ENCODE measurements around the gene TNS1. TPM values are rescaled to one million over a fixed set of nuclear protein-coding genes. Genes with fewer than 3 reads are reported as not detected.

TNS1 gene
- total and polyA plus RNA-seq, 9 of the 15 experiments (the other 6 are each of a cell fraction or from before 2014, with no cell fraction given) = 0.13 to 2.7 (median 0.77) TPM

DNA sequence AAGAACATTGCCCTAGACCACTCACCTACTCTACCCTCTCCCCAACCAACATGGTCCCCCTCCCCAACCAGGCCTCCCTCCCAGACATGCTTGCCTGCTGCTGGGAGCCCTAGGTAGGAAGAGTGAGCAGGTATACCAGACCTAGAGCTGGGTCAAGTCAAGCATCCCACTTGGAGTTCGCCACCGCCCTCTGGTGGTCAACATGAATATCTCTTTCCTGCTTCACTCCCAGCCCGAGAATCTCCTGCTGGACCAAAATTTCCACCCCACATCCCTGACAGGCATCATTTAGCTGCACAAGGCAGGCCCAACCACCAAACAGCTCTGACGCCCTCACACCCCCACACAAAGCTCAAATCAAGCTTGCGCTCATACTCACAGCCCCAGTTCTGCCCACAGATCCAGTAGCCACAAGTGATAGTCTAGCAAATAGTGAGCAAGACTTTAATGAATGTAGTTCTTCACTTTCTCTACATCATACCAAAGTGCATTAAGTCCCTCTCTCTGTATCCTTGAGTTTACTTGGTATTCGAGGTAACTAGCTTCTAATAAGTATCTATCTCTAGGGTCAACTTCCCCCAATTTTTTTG, 116.0 kb downstream of the TNS1 start:
- FAIRE-seq = peak; percentile 89
- POLR2A ChIA-PET = interaction anchor here (0.6 kb wide), 2 partner anchors 68 to 113 kb away, joined by 3 read pairs; no protein-coding TSS in a partner anchor
- ATAC-seq = peak; percentile 90
- CTCF ChIA-PET (ENCODE audit: low intra/inter-chr PET ratio) = interaction anchor here (1.2 to 1.9 kb wide), 4 partner anchors 86 to 101 kb away, joined by 3 to 13 read pairs (median 5); no protein-coding TSS in a partner anchor
- Histone ChIP-seq H3K4me2 (ENCODE audit: insufficient read depth, low read length) (no peak overlapping the region), H3K9me3 (replicated peaks; ENCODE audit: control insufficient read depth, insufficient read depth, low read depth, low read length) (no peaks in the 10 kb centered on the region), H3K27ac (ENCODE audit: extremely low read depth, low read depth, low read length) (no peak overlapping the region), H3K9ac (ENCODE audit: insufficient read depth in 1 of 2, low read depth in 2 of 2, low read length in 2 of 2) (no peak overlapping the region), H3K9me1 (ENCODE audit: control insufficient read depth, insufficient read depth, low read length) (no peaks in the 10 kb centered on the region), H2AFZ (ENCODE audit: low read depth, low read length) (no peak overlapping the region), H3K79me2 (ENCODE audit: control insufficient read depth, insufficient read depth, low read length) (no peaks in the 10 kb centered on the region), H3K4me3 (no peak overlapping the region), H4K20me1 (replicated peaks; ENCODE audit: control insufficient read depth, insufficient read depth, low read length) (no peaks in the 10 kb centered on the region), H3K27me3 (ENCODE audit: control insufficient read depth in 2 of 2, insufficient read depth in 2 of 2, low read length in 2 of 2) (no peaks in the 10 kb centered on the region; a peak in 2 of 5 replicates), H3K4me1 (replicated peaks in 1 of 2; ENCODE audit: control insufficient read depth in 2 of 2, insufficient read depth in 2 of 2, low read length in 2 of 2) (peaks cover 3 to 6% of the 10 kb centered on the region in 2 experiments; a peak in 3 of 5 replicates), H3K36me3 (ENCODE audit: control insufficient read depth, insufficient read depth, low read length) (no peaks in the 10 kb centered on the region)
- in situ Hi-C loops (cut with MboI) (loop anchor here (5.0 kb wide), 1 partner anchor 95 kb away; no protein-coding TSS in a partner anchor), intact Hi-C loops (cut with micrococcal nuclease) (loop anchor here (1.0 to 5.0 kb wide), 2 partner anchors 98 to 100 kb away; no protein-coding TSS in a partner anchor)
- BruUV-seq (replicated peaks) = no TSS peak
- peak; percentile 59 to 72 (median 68) for DNase-seq (ENCODE audit: extremely low read depth in 1 of 4, low spot score in 3 of 4)
- 0% methylated on average over 6 of the region's 6 CpGs for WGBS (ENCODE audit: insufficient coverage, low coverage, missing lambda C conversion rate)
- TF ChIP-seq ZNF354B (CRISPR knock-in tag; IDR thresholded peaks at IDR 0.05) = no peak
- TF ChIP-seq, protein P1, sequence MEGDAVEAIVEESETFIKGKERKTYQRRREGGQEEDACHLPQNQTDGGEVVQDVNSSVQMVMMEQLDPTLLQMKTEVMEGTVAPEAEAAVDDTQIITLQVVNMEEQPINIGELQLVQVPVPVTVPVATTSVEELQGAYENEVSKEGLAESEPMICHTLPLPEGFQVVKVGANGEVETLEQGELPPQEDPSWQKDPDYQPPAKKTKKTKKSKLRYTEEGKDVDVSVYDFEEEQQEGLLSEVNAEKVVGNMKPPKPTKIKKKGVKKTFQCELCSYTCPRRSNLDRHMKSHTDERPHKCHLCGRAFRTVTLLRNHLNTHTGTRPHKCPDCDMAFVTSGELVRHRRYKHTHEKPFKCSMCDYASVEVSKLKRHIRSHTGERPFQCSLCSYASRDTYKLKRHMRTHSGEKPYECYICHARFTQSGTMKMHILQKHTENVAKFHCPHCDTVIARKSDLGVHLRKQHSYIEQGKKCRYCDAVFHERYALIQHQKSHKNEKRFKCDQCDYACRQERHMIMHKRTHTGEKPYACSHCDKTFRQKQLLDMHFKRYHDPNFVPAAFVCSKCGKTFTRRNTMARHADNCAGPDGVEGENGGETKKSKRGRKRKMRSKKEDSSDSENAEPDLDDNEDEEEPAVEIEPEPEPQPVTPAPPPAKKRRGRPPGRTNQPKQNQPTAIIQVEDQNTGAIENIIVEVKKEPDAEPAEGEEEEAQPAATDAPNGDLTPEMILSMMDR (IDR thresholded peaks at IDR 0.05 in 2 of 3, conservative IDR thresholded peaks at IDR 0.05 in 1 of 3; ENCODE audit: insufficient read depth in 2 of 3, low read depth in 1 of 3, low read length in 3 of 3) = peak; percentile 72 to 75 (median 72)
- TF ChIP-seq, protein P2, sequence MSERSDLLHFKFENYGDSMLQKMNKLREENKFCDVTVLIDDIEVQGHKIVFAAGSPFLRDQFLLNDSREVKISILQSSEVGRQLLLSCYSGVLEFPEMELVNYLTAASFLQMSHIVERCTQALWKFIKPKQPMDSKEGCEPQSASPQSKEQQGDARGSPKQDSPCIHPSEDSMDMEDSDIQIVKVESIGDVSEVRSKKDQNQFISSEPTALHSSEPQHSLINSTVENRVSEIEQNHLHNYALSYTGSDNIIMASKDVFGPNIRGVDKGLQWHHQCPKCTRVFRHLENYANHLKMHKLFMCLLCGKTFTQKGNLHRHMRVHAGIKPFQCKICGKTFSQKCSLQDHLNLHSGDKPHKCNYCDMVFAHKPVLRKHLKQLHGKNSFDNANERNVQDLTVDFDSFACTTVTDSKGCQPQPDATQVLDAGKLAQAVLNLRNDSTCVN (CRISPR knock-in tag; IDR thresholded peaks at IDR 0.05) = no peak
- no peak for TF ChIP-seq IRF2 (CRISPR knock-in tag; IDR thresholded peaks at IDR 0.05)
- TF ChIP-seq ZNF316 (IDR thresholded peaks at IDR 0.05) = no peak
- TF ChIP-seq MAFG (tag; conservative IDR thresholded peaks at IDR 0.05) = no peak
- no peak for TF ChIP-seq ZNF717 (CRISPR knock-in tag; IDR thresholded peaks at IDR 0.05)
- no peak for TF ChIP-seq TEAD4 (IDR thresholded peaks at IDR 0.05; ENCODE audit: low read length)
- TF ChIP-seq TEAD4 (CRISPR knock-in tag; IDR thresholded peaks at IDR 0.05; ENCODE audit: borderline replicate concordance) = no peak
- TF ChIP-seq, protein P3, sequence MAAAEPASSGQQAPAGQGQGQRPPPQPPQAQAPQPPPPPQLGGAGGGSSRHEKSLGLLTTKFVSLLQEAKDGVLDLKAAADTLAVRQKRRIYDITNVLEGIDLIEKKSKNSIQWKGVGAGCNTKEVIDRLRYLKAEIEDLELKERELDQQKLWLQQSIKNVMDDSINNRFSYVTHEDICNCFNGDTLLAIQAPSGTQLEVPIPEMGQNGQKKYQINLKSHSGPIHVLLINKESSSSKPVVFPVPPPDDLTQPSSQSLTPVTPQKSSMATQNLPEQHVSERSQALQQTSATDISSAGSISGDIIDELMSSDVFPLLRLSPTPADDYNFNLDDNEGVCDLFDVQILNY (CRISPR knock-in tag; IDR thresholded peaks at IDR 0.05) = no peak
- TF ChIP-seq, protein P4, sequence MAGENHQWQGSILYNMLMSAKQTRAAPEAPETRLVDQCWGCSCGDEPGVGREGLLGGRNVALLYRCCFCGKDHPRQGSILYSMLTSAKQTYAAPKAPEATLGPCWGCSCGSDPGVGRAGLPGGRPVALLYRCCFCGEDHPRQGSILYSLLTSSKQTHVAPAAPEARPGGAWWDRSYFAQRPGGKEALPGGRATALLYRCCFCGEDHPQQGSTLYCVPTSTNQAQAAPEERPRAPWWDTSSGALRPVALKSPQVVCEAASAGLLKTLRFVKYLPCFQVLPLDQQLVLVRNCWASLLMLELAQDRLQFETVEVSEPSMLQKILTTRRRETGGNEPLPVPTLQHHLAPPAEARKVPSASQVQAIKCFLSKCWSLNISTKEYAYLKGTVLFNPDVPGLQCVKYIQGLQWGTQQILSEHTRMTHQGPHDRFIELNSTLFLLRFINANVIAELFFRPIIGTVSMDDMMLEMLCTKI (IDR thresholded peaks at IDR 0.05; ENCODE audit: partially characterized antibody) = no peak
- TF ChIP-seq, protein P5, sequence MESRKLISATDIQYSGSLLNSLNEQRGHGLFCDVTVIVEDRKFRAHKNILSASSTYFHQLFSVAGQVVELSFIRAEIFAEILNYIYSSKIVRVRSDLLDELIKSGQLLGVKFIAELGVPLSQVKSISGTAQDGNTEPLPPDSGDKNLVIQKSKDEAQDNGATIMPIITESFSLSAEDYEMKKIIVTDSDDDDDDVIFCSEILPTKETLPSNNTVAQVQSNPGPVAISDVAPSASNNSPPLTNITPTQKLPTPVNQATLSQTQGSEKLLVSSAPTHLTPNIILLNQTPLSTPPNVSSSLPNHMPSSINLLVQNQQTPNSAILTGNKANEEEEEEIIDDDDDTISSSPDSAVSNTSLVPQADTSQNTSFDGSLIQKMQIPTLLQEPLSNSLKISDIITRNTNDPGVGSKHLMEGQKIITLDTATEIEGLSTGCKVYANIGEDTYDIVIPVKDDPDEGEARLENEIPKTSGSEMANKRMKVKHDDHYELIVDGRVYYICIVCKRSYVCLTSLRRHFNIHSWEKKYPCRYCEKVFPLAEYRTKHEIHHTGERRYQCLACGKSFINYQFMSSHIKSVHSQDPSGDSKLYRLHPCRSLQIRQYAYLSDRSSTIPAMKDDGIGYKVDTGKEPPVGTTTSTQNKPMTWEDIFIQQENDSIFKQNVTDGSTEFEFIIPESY (CRISPR knock-in tag; IDR thresholded peaks at IDR 0.05) = no peak

All from K562 (cell line).